Measurements from ENCODE around the gene ERGIC1. TPM values are rescaled to one million over a fixed set of nuclear protein-coding genes. Genes with fewer than 3 reads are reported as not detected.
A peak's percentile ranks its signal among the peaks of the same experiment; 100 is the strongest.

ERGIC1 gene
- total and polyA plus RNA-seq, 2 of the 13 experiments (the other 11 are each of a cell fraction or from before 2014, with no cell fraction given): 78.5 to 184 TPM

DNA sequence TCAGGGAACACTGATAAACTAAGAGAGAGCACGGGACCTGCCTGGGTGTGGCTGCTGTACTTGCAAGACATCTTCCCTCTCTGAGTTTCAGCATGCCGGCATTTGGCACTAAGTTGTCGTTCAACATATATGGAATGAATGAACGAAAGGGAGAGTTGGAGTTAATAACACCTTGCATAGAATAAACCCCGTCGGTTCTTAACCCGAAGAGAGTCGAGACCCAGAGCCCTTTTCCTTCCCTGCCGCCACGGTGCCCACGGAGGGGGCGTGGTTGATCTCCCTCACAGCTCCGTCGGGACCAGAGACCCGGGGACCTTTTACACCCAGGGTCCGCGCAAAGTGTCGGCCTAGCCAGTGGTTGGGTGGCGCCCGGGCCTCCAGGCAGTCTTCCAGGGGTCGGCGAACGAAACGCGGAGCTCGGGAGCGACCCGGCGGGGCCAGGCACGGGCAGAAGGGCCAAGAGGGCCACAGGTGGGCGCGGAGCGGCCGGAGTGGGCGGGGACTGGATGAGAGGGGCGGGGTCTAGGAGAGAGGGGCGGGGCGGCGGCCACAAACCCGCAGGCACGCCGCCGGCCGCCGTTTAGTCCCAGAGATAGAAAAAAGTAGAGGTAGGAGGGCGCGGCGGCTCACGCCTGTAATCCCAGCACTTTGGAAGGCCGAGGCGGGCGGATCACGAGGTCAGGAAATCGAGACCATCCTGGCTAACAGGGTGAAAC lies 124.4 kb downstream of the ERGIC1 start (continued):
- TF ChIP-seq, protein P1, sequence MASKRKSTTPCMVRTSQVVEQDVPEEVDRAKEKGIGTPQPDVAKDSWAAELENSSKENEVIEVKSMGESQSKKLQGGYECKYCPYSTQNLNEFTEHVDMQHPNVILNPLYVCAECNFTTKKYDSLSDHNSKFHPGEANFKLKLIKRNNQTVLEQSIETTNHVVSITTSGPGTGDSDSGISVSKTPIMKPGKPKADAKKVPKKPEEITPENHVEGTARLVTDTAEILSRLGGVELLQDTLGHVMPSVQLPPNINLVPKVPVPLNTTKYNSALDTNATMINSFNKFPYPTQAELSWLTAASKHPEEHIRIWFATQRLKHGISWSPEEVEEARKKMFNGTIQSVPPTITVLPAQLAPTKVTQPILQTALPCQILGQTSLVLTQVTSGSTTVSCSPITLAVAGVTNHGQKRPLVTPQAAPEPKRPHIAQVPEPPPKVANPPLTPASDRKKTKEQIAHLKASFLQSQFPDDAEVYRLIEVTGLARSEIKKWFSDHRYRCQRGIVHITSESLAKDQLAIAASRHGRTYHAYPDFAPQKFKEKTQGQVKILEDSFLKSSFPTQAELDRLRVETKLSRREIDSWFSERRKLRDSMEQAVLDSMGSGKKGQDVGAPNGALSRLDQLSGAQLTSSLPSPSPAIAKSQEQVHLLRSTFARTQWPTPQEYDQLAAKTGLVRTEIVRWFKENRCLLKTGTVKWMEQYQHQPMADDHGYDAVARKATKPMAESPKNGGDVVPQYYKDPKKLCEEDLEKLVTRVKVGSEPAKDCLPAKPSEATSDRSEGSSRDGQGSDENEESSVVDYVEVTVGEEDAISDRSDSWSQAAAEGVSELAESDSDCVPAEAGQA (IDR thresholded peaks at IDR 0.05; ENCODE audit: low read depth): no peak
- TF ChIP-seq, protein P1 (CRISPR knock-in tag; IDR thresholded peaks at IDR 0.05; ENCODE audit: borderline replicate concordance): no peak
- TF ChIP-seq GABPA (IDR thresholded peaks at IDR 0.05; ENCODE audit: low read depth, low read length) (no peak), GABPA (CRISPR knock-in tag; IDR thresholded peaks at IDR 0.05; ENCODE audit: low read depth) (no peak), ZNF709 (CRISPR knock-in tag; IDR thresholded peaks at IDR 0.05) (no peak), ZBTB1 (CRISPR knock-in tag; IDR thresholded peaks at IDR 0.05; ENCODE audit: borderline replicate concordance) (no peak), TBX2 (CRISPR knock-in tag; IDR thresholded peaks at IDR 0.05; ENCODE audit: borderline replicate concordance) (no peak), ZNF75D (CRISPR knock-in tag; IDR thresholded peaks at IDR 0.05; ENCODE audit: borderline replicate concordance) (no peak), KLF16 (CRISPR knock-in tag; IDR thresholded peaks at IDR 0.05) (no peak), ZNF512 (CRISPR knock-in tag; IDR thresholded peaks at IDR 0.05) (no peak), CHD4 (IDR thresholded peaks at IDR 0.05; ENCODE audit: borderline replicate concordance, low read length) (no peak), GATAD1 (CRISPR knock-in tag; IDR thresholded peaks at IDR 0.05) (no peak), CTCF (CRISPR knock-in tag; IDR thresholded peaks at IDR 0.05) (no peak; the same call in 1 of the 2 replicates), HOXD1 (CRISPR knock-in tag; IDR thresholded peaks at IDR 0.05) (no peak), ZBTB26 (CRISPR knock-in tag; IDR thresholded peaks at IDR 0.05; ENCODE audit: borderline replicate concordance) (no peak), ZNF747 (CRISPR knock-in tag; IDR thresholded peaks at IDR 0.05; ENCODE audit: borderline replicate concordance) (0 out of 2 replicates have a peak, but pooled peaks have one; percentile 42), NR1H2 (CRISPR knock-in tag; IDR thresholded peaks at IDR 0.05; ENCODE audit: borderline replicate concordance, low read depth) (no peak), ZNF773 (CRISPR knock-in tag; IDR thresholded peaks at IDR 0.05; ENCODE audit: borderline replicate concordance) (no peak)
- TF ChIP-seq, protein P2, sequence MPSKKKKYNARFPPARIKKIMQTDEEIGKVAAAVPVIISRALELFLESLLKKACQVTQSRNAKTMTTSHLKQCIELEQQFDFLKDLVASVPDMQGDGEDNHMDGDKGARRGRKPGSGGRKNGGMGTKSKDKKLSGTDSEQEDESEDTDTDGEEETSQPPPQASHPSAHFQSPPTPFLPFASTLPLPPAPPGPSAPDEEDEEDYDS (CRISPR knock-in tag; IDR thresholded peaks at IDR 0.05): no peak
